Raji (cell line): ENCODE results near the gene KCTD5.

Source experiments
- POLR2A ChIP-seq: IDR thresholded peaks from 2 replicates; pipeline ENCODE4 v1.6.1; 2011; ENCODE audit warnings: low read depth, low read length, control low read depth; ENCODE audit not compliant: insufficient read depth

KCTD5 gene

DNA sequence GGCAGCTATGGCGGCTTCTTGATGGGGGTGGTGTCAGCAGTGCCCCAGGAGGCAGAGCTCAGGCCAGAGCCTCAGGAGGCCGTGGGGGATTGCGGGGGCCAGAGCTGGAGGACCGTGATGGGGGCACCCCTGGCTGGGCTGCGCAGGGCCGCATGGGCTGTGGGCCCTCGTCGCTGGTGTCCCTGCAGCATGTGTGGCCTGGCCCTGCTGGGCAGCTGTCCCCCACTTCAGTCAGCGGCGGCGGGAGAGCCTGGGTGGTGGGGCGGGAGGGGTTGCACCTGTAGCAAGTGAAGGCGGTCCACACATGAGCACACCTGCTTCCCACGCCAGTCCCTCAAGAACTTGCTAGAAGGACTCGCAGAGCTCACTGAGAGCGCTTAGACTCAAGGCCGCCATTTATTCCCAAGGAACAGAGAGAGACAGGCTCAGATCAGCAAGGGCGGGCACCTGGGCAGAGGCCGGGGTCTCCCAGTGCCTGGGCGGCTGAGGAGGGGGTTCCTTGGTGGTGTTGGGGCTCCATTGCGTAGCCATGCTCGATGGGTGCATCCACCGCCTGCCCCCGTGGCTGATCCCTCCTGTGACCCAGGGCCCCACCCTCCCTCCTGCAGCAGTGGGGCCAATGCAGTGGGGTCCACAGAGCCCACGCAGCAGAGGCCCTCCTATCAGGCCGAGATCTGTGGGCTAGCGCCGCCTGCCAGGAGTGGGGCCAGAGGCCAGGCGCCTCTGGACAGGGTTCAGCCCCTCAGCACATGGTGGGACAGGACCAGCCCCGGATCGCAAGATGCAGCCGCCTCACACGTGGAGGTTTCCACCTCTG lies 22.1 kb downstream of the KCTD5 start:
- TF ChIP-seq POLR2A, result no peak

DNA sequence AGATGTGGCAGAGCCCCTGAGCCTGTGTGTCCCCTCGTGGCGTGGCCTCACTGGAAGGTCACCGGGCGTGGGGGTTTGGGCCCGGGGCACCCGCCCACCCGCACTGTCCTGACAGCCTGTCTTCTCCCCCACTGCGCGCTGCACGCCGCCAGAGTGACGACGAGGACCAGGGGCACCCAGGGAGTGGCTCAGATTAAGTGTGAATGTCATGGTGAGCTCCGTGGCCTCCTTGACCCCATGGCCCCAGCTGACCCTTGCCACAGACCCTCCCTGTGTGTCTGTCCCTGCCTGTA lies 22.6 kb downstream of the KCTD5 start:
- no peak for TF ChIP-seq POLR2A

DNA sequence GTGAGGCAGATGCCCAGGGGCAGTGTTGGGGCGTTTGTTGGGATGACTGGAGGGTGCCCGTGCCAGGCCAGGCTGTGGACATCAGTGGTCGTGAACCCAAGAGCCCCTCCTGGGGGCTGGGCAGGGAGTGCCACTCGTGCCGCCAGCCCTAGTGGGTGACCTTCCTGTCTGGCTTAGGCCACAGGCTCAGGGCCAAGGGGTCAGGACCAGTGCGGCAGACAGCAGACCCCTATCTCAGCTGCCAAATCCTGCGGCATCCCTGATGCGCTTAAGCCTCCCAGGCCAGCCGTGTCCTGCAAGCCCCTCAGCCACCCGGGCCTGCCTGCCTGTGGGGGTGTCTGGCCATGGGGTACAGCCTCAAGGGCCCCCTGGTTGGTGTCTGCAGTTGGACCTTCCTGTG lies 23.0 kb downstream of the KCTD5 start:
- no peak for TF ChIP-seq POLR2A

DNA sequence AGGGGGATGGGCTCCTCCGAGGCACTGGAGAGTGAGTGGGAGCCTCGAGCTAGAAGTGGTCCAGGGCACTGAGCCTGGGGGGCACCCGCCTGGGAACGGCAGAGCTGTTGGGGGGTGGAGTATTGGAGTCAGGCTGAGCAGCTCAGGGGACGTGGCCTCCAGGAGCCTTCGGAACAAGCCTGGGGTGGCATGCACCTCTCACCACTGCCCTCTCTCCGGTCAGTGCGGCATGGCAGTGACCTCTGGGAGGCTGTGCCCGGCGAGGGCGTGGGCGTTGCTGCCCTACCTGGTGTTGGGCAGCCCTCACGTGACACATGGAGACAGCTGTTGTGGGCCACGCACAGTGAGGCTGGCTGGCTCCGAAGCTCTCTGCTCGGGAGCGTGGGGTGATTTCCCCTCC lies 23.8 kb downstream of the KCTD5 start:
- TF ChIP-seq POLR2A, result no peak

DNA sequence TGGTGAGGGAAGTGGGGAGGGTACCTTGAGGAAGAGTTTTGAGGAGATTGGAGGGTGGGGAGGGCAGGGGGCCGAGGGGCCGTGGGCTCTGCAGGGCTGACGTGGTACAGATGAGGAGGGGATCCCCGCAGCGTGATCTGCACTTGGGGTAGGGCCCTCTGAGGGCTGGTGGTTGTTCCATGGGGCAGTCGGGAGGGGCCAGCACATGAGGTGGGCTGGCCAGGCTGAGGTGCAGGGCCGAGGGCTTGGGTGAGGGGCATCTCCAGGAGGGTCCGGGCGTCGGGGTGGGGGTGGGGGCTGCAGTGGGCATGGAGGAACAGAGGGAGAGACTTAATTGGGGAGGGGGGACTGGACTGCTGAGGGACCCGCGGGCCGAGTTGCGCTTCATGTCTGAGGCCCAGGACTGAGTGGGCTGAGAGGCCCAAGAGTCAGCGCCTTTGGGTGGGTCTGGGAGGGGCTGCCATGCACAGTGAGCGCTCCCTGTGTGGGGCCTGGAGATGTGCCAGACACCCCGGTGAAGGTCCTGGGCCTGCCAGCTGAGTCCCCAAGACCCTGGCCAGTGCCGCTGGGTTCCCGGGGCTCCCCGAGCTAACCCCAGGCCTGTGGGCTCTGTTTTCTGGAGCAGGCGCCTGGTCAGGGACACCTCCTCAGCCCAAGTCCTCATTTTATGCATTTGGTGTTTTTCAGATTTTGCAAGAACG lies 24.4 kb downstream of the KCTD5 start:
- TF ChIP-seq POLR2A, result no peak

DNA sequence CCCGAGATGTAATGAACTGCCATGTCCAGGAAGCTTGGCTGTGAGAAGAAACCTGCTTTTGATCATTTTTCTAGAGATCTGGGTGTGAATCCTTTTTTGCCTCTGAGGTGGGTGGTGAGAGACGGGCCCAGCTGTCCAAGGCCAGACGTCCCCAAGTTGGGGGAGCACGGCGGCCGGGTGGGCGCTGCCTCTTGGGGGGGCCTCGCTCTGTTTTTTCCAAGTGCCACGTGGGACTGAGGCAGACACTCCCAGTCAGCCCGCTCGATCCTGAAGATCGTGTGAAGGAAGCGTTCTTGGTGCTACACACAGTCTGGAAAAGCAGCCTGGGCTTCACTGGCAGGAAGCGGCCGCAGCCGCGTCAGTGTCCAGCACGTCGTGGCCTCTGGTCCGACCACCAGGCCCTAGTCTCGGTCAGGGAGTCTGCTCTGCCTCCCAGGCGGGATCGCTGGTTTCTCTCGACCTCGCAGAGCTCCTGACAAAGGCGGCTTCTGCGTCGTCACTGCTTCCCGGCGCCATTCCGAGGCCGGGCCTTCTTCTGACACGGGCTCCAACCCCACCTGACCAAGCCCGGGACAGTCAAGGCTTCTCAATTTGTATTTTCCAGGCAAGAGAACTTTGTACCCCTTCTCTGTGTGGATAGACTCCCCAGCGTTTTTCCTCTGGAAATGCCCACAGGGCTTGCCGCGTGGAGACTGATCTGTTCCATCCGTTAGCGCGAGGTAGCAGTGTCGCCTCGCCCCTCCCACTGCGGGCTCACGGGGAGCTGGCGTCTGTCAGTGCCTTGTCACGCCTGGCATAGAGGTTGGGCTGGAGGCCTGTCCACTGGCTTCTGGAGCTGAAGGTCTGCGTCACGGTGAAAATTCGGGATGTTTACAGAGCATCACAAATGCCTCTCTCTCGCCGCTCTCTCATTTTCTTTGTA lies 25.3 kb downstream of the KCTD5 start:
- no peak for TF ChIP-seq POLR2A

DNA sequence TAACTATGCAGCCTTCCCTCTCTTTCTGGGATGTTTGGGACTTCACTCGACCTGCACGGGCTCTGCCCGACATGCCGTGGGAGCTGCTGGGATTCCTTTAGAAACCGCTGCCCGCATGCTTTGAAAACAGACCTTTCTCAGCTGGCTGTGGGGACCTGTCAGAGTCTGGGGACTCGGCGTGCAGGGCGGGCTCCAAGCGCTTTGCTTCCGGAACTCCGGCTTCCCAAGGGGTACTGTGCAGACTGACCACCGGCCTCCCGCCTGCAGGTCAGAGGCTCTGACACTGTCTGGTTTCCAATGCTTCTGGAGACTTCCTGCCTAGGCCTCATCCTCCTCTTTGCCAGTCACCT lies 25.9 kb downstream of the KCTD5 start:
- TF ChIP-seq POLR2A, result no peak

DNA sequence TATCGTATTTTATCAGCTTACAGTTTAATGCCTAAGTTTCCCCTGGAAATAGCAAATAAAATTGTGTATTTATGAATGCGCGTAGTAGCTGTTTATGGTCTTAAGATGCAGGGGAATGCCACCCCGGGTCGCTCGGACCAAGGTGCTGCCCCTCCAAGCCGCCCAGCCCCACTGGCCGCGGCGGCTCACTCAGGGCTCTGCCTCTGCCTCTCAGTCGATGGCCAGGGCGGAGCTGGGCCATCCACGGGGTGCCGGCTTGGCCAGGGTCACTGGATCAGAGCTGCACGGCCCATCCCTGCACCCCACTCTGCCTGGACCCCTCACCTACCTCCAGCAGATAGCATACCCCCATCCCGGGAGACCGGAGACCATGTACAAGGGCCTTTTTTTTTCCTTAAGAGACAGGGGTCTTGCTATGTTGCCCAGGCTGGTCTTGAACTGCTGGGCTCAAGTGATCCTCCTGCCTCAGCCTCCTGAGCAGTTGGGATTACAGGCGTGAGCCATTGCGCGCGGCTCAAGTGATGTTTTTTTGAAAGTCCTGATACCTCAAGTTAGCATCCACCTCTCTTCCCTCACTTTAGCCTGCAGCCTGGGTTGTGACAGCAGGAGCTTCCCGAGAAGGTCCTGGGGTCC lies 26.7 kb downstream of the KCTD5 start:
- no peak for TF ChIP-seq POLR2A

DNA sequence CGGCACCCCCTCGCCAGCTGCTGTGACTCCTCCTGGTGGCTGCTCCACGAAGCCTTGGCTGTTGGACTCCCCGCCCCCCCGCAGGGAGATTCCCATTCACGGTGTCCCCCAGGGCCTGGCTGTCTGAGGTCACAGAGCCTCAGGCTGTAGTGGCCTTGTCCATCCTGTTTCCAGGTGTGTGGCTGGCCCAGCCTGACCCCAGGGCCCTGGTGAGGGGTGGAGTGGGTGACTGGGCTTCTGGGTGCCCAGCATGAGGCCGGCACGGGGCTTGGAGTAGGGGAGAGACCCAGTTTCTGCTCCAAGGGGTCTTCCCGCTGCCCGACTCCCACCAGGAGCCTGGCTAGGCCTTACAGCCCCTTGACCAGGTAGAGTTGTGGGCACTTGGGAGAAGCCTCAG lies 27.3 kb downstream of the KCTD5 start:
- no peak for TF ChIP-seq POLR2A

DNA sequence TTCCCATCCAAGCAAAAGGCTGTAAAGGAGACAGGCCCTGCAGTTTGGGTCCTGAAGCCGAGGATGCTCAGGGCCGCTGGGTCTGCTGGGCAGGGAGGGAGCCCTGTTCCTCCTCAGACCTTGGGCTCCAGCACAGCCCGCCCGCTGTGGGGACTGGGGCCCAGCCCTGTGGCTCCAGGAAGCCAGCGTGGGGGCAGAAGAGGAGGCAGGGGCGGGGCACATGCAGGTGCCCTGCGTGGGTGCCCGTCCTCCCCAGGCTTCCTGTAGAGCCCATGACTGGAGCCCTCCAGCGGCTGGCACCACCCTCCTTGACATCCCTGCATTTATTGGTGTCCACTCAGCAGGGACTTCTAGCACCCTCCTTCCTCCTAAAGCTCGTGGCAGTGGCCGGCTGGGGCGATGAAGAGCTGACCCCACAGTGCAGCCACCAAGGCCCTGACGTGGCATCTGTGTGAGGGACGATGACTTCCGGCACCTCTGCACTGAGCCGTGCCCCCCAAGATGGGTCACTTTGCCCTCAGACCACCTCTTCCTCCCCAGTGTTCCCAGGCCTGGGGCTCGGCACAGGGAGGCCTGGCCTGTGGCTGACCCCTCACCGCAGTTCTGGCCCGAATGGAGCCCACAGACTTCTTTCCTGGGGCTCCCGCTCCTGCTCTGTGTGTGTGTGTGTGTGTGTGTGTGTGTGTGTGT lies 27.8 kb downstream of the KCTD5 start:
- no peak for TF ChIP-seq POLR2A

DNA sequence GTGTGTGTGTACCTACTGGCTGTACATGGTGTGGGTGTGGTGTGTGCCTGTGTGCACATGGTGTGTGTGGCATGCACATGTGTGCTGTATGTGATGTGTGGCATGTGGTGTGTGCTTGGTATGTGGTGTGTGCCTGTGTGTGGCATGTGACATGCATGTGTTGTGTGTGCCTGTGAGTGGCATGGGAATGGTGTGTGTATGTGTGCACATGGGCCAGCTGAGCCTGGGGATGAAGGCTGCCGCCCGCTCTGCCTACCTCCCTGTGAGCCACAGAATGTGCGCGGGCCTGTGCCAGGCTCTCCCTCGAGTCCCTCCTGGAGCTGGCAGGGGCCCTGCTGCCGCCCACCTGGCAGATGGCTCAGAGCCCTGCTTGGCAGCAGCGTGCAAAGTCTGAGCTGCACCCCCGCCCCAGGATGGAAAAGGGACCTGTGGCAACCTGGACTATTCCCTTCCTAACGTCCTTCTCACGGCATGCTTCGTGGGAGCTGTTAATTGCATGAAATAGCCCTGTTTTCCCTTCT lies 28.4 kb downstream of the KCTD5 start:
- TF ChIP-seq POLR2A, result no peak

DNA sequence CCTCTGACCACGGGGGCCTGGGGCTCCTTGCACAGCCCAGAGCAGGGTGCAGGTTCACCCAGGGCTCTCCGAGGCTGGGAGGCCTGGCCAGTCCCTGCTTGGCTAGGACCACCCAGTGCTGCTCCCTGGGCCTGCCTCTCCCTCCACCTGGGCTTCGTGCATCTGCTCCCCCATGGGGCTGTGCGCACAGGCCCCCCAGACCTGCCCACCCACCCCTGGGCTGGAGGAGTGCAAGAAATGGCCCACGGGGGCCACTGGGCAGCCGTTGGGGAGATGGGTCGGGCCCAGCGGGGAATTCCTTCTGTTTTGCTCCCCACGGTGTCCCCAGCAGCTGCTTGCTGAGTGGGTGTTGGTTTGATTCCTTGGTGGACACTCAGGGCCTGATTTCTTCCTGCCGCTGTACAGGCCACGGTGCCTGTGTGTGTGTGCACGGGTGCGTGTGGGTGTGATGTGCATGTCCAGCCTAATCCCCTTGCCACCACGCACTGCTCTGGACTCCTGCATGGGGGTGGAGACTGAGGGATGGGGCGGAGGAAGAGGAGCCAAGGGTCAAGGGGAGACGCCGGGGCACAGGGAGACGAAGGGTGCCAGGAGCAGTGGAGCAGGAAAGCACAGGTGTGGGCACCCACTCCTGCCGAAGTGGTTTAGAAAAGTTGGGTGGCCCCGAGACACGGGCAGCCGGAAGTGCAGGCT lies 29.2 kb downstream of the KCTD5 start:
- TF ChIP-seq POLR2A, result no peak

DNA sequence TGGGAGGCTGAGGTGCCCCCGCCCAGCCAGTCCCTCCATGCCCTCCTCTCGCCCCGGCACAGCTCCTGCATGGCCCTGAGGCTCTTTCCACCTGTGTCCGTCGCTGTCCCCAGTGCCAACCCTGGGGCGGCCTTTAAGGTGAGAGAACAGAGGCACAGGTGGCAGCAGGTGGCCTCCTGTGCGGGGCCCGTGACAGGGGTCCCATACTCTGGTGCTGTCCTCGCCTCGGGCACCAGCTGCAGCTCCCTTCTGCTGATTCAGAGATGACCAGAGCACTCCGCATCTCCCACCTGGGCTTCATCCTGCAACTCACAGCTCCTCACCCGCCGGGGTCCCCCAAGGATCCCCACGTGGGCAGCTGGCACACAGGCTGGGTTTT lies 29.7 kb downstream of the KCTD5 start:
- no peak for TF ChIP-seq POLR2A

DNA sequence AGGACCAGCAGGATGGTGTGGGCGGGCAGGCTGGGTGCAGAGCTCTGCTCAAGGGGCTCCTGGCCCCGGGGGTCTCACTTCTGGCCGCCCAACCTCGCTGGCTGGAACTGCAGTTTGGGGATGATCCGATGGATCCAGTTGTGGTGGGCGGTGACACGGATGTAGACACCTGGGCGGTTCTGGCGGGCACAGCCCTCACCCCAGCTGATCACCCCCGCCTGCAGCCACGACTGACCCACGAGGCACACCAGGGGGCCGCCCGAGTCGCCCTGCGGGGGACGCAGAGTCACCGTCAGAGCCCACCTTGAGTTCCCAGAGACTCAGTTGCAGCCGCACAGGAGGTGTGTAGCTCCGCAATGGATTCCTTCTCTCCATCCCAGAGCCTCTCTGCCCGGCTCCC lies 30.2 kb downstream of the KCTD5 start:
- TF ChIP-seq POLR2A, result no peak

DNA sequence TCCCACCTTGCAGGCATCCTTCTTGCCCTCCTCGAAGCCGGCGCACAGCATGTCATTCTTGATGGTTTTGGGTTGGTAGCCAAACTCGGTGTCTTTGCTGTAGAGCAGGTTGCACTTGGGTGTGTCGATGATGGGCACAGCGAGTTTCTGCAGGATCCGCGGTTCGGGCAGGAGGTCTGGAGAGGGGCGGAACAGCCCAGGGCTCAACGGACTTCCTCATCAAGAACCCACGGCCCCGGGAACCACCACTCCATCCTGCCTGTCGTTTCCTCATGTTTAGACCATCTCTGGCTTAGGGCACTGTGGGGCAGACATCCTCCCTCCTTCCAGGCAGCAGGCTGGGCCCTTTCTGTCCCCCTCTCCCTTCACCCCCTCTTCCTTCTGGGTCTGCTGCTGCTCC lies 31.2 kb downstream of the KCTD5 start:
- TF ChIP-seq POLR2A, result no peak
